ENCODE results near the gene APP. TPM values are rescaled to one million over a fixed set of nuclear protein-coding genes. Genes with fewer than 3 reads are reported as not detected.

The APP gene
- total RNA-seq, 1 experiment from 2014 or later: 560 TPM

GRCh38 chr21:25953659-25954058 is 216.9 kb downstream of the APP start:
- Mint-ChIP-seq H3K27me3 (ENCODE audit: low read depth) (no peaks in the 10 kb centered on the region), H3K36me3 (peaks cover 66% of the 10 kb centered on the region), H3K27ac (no peak overlapping the region; the same call in 1 of the 2 replicates), H3K9me3 (no peaks in the 10 kb centered on the region), H3K4me1 (peaks cover 4% of the 10 kb centered on the region), H3K4me3 (no peak overlapping the region)
- ChIA-PET CTCF (no interaction called here), POLR2A (interaction anchor here (0.6 kb wide), 1 partner anchor 68 kb away, joined by 3 read pairs; no protein-coding TSS in a partner anchor)
- DNase-seq (ENCODE audit: low spot score): no peak
- no peak for ATAC-seq
- TF ChIP-seq ZBTB43 (CRISPR knock-in tag; IDR thresholded peaks at IDR 0.05) (no peak), PRRX2 (CRISPR knock-in tag; IDR thresholded peaks at IDR 0.05) (no peak), CTCF (IDR thresholded peaks at IDR 0.05) (no peak), NFE2L1 (CRISPR knock-in tag; IDR thresholded peaks at IDR 0.05) (no peak), ESRRA (CRISPR knock-in tag; IDR thresholded peaks at IDR 0.05; ENCODE audit: borderline replicate concordance) (no peak), ZNF138 (CRISPR knock-in tag; conservative IDR thresholded peaks at IDR 0.05) (no peak), GABPB1 (CRISPR knock-in tag; IDR thresholded peaks at IDR 0.05) (no peak), ATF3 (CRISPR knock-in tag; conservative IDR thresholded peaks at IDR 0.05) (no peak), NR1H2 (CRISPR knock-in tag; IDR thresholded peaks at IDR 0.05) (no peak), IRF2 (CRISPR knock-in tag; IDR thresholded peaks at IDR 0.05; ENCODE audit: borderline replicate concordance, low read depth) (no peak), MXD4 (CRISPR knock-in tag; IDR thresholded peaks at IDR 0.05; ENCODE audit: borderline replicate concordance) (no peak), AR (CRISPR knock-in tag; IDR thresholded peaks at IDR 0.05) (no peak), CDX4 (CRISPR knock-in tag; IDR thresholded peaks at IDR 0.05; ENCODE audit: borderline replicate concordance) (no peak), ATF2 (CRISPR knock-in tag; IDR thresholded peaks at IDR 0.05; ENCODE audit: borderline replicate concordance, low read depth) (no peak), ZNF425 (CRISPR knock-in tag; conservative IDR thresholded peaks at IDR 0.05) (no peak)
